Ectodermal cell (in vitro differentiated cells): ENCODE measurements around the gene DNHD1.

ENCODE experiments used
- H3K27ac ChIP-seq: 2 replicates; pipeline ENCODE4 v1.7.0; 2013; ENCODE audit warnings: mild to moderate bottlenecking, low read depth, low read length; ENCODE audit not compliant: insufficient read depth, poor library complexity, severe bottlenecking
- H3K27me3 ChIP-seq: 2 replicates; pipeline ENCODE4 v1.7.0; 2013; ENCODE audit warnings: mild to moderate bottlenecking, low read length; ENCODE audit not compliant: insufficient read depth, control insufficient read depth, poor library complexity, severe bottlenecking
- H3K36me3 ChIP-seq: one replicate; pipeline ENCODE4 v1.7.0; 2013; ENCODE audit warnings: low read length; ENCODE audit not compliant: control insufficient read depth, insufficient read depth
- H3K4me1 ChIP-seq: one replicate; pipeline ENCODE4 v1.7.0; 2013; ENCODE audit warnings: low read length; ENCODE audit not compliant: control insufficient read depth, insufficient read depth
- H3K4me3 ChIP-seq: 2 replicates; pipeline ENCODE4 v1.7.0; 2013; ENCODE audit warnings: low read depth, low read length, control low read depth; ENCODE audit not compliant: insufficient read depth
- H3K9me3 ChIP-seq: 2 replicates; pipeline ENCODE4 v1.7.0; 2013; ENCODE audit warnings: mild to moderate bottlenecking, low read length, moderate library complexity; ENCODE audit not compliant: control insufficient read depth
- WGBS, 2 experiments: methylation state at CpG; one replicate each; pipeline ENCODE4 v1.1.7; 2013; ENCODE audit warnings: missing lambda C conversion rate in 2 of 2; 5-methylcytosine and 5-hydroxymethylcytosine counted together

The DNHD1 gene

DNA sequence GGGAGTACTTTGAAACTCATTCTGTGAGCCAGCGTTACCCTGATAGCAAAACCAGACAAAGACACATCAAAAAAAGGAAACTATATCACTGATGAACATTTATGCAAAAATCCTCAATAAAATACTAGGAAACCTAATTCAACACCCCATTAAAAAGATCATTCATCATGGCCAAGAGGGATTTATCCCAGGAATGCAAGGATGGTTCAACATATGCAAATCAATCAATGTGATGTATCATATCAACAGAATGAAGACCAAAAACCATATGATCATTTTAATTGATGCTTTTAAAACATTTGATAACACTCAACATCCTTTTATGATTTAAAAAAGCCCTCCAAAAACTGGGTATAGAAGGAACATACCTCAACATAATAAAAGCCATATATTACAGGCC lies 86.5 kb downstream of the DNHD1 start:
- no peaks in the 10 kb centered on the region for H3K27me3 ChIP-seq
- H3K4me1 ChIP-seq = no peaks in the 10 kb centered on the region
- no peak overlapping the region for H3K27ac ChIP-seq
- 73 to 87% methylated on average over 1 of the region's 1 CpG for WGBS, 2 experiments
- no peak overlapping the region for H3K4me3 ChIP-seq
- H3K9me3 ChIP-seq = no peaks in the 10 kb centered on the region
- no peaks in the 10 kb centered on the region for H3K36me3 ChIP-seq

DNA sequence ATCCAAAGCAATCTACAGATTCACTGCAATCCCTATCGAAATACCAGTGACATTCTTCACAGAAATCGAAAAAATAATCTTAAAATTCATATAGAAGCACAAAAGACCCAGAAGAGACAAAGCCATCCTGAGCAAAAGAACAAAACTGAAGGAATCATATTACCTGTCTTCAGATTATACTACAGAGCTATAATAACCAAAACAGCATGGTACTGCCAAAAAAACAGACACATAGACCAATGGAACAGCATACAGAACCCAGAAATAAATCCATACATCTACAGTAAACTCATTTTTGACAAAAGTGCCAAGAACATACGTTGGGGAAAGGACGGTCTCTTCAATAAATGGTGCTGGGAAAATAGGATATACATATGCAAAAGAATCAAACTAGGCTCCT lies 87.4 kb downstream of the DNHD1 start:
- 95% methylated on average over 3 to 4 of the region's 4 CpGs for WGBS, 2 experiments

DNA sequence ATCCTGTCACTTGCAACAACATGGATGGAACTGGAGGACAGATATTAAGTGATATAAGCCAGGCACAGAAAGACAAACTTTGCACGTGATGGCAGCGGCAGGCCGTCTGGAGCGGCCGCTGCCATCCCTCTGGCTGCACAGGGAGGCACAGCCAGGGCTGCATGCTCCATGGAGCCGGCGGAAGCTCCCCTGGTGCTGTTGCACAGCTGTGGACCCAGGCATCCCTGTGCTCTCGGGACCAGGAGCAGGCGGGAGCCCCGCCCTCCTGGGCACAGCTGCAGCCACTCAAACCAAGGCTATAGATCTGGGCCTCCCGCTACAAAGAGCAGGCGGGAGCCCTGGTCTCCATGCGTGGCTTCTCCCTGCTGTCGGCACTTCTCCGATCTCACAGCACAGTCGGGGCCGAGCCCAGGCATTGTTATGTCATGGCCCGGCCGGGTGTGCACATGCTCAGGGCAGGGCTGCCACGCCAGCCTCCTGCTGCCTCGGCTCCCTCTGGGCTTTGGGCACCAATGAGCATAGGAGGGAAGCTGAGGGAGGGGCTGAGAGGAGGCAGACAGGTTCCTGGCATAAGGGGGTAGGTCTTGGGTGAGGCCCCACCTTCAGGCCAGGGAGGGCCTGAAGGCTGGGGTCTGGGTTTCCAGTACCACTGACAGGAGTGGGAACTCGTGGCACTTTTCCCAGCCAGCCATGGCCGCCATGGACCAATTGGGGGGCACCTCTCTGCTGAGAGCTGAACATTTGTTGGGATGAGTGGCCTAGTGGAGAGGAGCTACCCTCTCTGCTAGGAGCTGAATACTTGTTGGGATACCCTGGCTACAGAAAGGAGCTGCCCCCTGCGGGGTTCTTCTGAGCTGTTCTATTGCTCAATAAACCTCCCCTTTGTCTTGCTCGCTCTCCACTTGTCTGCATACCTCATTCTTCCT lies 89.6 kb downstream of the DNHD1 start:
- no peak overlapping the region for H3K27ac ChIP-seq
- no peak overlapping the region for H3K4me3 ChIP-seq
- H3K36me3 ChIP-seq = no peaks in the 10 kb centered on the region

More for the DNA sequence above, 87.4 kb downstream of the DNHD1 start:
- H3K9me3 ChIP-seq = no peaks in the 10 kb centered on the region
- no peak overlapping the region for H3K27ac ChIP-seq
- no peak overlapping the region for H3K4me3 ChIP-seq
- H3K4me1 ChIP-seq = no peaks in the 10 kb centered on the region
- H3K27me3 ChIP-seq = no peaks in the 10 kb centered on the region
- no peaks in the 10 kb centered on the region for H3K36me3 ChIP-seq

DNA sequence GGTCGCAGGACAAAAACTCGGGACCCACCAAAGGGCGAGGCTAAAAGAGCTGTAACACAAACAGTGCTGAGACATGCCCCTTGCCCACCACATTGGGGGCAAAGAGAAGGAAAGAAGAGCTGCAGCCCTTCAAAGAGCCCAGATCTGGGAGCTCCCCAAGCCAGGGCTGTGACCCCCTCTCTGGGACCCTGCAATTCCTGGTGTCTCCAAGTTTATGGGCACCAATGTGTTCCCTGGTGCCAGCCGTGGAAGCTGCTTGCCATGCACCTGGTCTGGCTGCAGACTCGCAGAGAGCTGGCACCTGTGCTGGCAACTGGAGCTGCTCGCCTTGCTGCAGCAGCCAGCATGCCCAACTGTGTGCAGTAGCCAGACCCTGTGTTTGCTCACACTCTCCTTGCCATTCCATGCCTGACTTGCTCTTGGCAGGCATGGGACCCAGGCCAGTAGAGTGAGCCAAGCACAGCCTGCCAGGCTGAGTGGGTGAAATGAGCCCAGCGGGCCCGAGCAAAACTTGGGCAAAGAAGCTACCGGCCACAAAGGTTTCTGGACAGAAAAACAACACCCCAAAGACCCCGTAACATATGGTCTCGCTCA lies 90.4 kb downstream of the DNHD1 start:
- no peak overlapping the region for H3K27ac ChIP-seq
- no peak overlapping the region for H3K4me3 ChIP-seq
- no peaks in the 10 kb centered on the region for H3K9me3 ChIP-seq
- H3K27me3 ChIP-seq = no peaks in the 10 kb centered on the region
- H3K36me3 ChIP-seq = no peaks in the 10 kb centered on the region
- 92 to 95% methylated on average over 11 of the region's 11 CpGs for WGBS, 2 experiments
- peaks cover 4% of the 10 kb centered on the region for H3K4me1 ChIP-seq

More for the DNA sequence above, 89.6 kb downstream of the DNHD1 start:
- Histone ChIP-seq H3K4me1 (no peaks in the 10 kb centered on the region), H3K27me3 (no peaks in the 10 kb centered on the region), H3K9me3 (no peaks in the 10 kb centered on the region)
- whole genome bisulfite sequencing, 2 experiments = 92 to 93% methylated on average over 25 of the region's 25 CpGs

DNA sequence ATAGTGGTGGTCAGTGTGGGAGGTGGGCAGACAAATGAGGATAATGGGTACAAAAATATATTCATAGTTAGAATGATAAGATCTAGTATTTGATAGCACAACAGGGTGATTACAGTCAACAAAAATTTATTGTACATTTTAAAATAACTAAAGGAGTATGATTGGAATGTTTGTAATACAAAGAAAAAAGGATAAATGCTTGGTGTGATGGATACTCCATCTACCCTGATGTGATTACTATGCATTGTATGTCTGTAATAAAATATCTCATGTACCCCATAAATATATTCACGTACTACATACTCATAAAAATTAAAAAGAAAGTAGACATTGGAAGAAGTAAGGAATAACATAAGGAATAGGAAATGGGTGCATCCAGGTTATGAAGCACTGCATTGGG lies 90.9 kb downstream of the DNHD1 start:
- H3K4me1 ChIP-seq = peaks cover 5% of the 10 kb centered on the region
- no peak overlapping the region for H3K27ac ChIP-seq
- no peak overlapping the region for H3K4me3 ChIP-seq
- H3K36me3 ChIP-seq = no peaks in the 10 kb centered on the region
- WGBS, 2 experiments = no CpG with 5 or more reads among the region's 1 CpG
- no peaks in the 10 kb centered on the region for H3K9me3 ChIP-seq
- no peaks in the 10 kb centered on the region for H3K27me3 ChIP-seq

DNA sequence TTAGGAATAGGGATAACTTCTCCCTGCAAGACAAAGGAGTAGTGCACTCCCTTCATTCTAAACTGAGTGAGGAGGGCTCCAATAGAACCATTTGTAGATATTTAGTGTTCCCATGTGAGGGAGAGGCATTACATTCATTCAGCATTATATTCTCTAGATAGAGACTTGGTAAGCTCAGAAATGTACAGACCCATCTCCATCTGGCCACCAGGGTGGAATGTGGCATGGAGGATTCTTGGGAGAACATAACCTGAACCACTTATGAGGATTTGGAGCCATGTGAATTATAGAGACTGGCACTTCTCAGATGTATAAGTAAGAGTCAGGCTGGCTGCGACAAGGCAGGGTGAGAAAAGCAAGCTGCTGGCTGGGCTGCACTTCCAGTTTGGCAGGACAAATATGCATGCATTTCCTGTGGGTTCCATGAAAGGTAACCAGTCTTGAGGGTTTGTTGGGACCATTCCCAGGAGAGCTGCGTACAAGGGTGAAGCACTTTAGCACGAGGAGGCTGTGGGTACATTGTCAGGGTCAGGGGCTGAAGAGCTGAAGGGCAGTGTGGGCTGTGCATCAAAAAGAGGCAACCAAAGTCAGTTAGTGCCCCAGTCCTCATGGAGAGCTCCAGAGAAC lies 97.2 kb downstream of the DNHD1 start:
- Histone ChIP-seq H3K27me3 (no peaks in the 10 kb centered on the region), H3K4me3 (no peak overlapping the region), H3K36me3 (peaks cover 3% of the 10 kb centered on the region), H3K4me1 (peaks cover 5% of the 10 kb centered on the region), H3K9me3 (no peaks in the 10 kb centered on the region), H3K27ac (no peak overlapping the region)
- 91 to 92% methylated on average over 3 of the region's 3 CpGs for WGBS, 2 experiments

DNA sequence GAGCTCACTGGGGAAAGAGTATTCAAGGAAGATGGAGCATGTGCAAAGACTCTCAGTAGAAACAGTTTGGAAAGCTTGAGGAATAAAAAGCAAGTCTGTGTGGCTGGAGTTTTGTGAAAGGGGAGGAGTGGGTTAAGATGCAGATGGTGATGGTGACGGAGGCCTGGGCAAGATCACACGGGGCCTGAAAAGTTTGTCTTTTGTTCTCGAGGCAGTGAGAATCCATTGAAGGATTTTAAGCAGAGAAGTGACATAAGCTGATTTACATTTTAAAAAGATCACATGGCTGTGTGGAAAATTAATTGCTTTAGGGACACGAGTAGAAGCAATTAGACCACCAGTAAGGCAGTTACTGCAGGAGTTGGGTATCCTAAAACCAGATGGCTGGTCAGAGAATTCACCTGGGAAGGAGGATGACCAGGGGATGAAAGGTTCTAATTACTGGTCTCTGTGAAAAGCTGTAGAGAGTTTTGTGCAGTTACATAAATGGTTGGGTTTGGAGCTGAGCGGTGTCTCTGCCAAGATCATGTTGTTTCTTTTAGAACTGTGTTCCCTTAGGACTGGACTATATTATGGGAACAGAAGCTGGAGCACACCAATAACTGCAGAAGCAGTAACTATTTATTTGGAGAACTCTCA lies 99.3 kb downstream of the DNHD1 start:
- no peaks in the 10 kb centered on the region for H3K9me3 ChIP-seq
- H3K4me1 ChIP-seq = peaks cover 5% of the 10 kb centered on the region
- peak overlapping the region; percentile 26 for H3K27ac ChIP-seq
- WGBS, 2 experiments = 68 to 80% methylated on average over 5 of the region's 5 CpGs
- H3K27me3 ChIP-seq = no peaks in the 10 kb centered on the region
- peaks cover 21% of the 10 kb centered on the region for H3K36me3 ChIP-seq
- H3K4me3 ChIP-seq = no peak overlapping the region

DNA sequence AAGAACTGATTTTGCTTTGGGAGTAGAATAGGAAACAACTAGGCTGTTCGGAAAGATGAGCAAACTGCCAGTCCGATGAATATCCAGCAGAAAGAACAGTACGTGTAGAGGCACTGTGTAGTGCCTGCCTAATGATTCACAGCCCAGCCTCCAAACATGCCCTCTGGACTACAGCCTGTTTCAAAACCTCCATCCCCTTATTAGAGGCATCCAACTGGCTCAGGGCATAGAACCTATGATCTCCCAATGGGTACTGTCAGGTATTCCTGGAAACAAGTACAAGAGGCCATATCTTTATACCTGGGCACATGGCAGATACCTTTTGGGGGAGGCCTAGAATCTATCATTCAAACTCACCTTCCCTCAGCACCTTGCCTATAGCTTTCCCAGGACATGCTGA lies 101.5 kb downstream of the DNHD1 start:
- Histone ChIP-seq H3K27me3 (no peaks in the 10 kb centered on the region), H3K4me1 (peaks cover 9% of the 10 kb centered on the region), H3K4me3 (no peak overlapping the region), H3K27ac (no peak overlapping the region), H3K9me3 (no peaks in the 10 kb centered on the region), H3K36me3 (peaks cover 21% of the 10 kb centered on the region)
- 96 to 97% methylated on average over 3 of the region's 3 CpGs for WGBS, 2 experiments

DNA sequence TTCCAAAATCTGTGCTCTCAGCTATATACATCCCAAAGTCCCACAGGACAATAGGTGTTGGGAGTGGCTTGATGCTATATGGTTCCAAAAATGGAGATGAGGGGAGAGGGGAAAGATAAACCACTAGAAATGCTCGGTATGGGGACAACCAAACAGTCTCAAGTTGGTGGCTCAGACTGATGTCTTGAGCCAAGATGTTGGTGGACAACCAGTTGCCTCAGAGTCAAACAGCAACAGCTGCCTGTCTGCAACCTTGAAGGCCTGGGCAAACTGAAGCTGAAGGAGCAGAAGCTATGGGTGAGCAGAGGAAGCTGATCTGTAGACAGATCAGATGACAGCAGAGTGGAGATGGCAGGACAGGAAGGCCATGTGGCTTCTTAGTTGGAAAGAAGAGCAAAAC lies 102.4 kb downstream of the DNHD1 start:
- 87 to 89% methylated on average over 1 of the region's 1 CpG for WGBS, 2 experiments
- Histone ChIP-seq H3K27me3 (no peaks in the 10 kb centered on the region), H3K4me3 (no peak overlapping the region), H3K27ac (no peak overlapping the region), H3K4me1 (peaks cover 10% of the 10 kb centered on the region), H3K36me3 (peaks cover 21% of the 10 kb centered on the region), H3K9me3 (no peaks in the 10 kb centered on the region)
